HK-2 (cell line): Measurements from ENCODE around the gene ARSA.
A peak's percentile ranks its signal among the peaks of the same experiment; 100 is the strongest.

Experiments used
- DNase-seq: peaks from one replicate; pipeline ENCODE4 v3.0.0-alpha.2; 2018; ENCODE audit not compliant: unreplicated experiment

ARSA gene

GRCh38 chr22:50579752-50580151, 48.2 kb downstream of the ARSA start:
- no peak for DNase-seq

DNA sequence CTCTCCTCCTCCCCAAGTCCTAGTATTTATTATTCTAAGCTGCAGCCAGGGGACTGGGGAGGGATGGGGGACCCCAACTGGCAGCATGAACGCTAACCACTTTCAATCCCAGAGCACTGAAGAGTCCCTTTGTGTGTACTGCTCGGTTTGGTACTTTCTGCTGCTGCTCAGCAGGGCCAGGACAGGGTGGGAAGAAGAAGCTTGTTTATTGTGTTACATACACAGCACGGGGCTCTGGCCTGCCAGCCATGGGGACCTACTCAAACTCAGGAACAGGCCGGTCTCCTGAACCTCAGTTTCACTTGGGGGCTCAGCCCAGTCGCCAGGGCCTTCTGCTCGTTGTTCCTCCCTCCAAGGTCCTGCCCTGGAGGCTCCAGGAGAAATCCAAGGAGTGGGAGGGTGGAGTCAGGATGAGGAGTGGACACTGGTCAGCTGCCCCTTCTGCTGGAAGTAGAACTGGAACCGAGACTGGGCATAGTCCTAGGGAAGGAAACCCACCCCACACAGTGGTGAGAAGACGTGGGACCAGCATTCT, 49.1 kb downstream of the ARSA start:
- no peak for DNase-seq

DNA sequence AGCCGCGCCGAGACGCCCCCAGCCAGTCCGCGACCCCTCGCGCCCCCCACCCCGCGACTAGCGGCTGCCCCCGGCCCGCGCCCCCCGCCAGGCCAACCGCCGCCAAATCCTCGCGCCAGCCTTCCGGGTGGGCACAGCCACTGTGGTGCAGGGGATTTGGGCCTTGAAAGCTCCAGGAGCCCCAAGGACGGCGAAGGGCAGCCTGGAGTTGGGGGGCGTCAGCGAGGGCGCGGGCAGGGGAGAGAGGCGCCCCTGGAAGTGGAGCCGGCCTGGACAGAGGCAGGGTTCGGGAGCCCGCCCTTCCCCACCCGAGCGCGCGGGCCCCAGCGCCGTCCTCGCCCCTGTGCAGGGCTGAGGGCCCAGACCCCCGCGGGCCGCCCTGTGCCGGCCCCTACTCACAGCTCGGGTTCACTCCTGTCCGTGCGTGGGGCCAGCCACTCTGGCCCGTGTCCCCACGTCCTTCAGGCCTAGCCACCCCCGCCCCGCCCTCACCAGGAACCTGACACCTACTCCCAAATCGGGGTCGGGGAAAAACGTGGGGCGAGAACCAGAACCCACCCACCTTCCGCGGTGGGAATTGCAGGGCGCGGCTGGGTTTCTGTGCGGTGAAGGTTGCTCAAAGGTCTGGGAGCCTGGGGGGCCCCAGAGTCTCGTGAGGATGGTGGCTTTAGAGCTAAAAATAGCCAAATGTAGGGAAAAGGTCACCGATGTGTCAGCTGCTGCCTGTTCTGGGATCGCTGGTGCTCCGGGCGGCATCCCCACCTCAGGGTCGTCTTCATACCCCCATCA, 49.8 kb downstream of the ARSA start, which contains the start of gene CPT1B:
Gene CPT1B, minus strand, starts transcription at position 441 of the 789 bp plus-strand sequence. CDS start 512 bp downstream, outside the sequence.
- no peak for DNase-seq

DNA sequence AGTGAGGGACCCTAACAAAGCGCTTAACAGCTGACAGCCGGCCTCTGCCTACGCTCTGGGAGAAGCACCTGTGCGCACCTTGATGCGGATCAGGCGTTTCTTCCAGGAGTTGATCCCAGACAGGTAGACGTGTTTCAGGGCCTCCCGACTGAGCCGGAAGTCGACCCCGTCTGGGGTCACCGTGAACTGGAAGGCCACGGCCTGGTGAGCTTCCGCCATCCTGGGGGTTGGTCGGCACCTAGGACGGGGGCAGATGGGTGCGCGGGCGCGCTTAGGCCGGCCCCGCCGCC, 50.3 kb downstream of the ARSA start:
- DNase-seq: no peak

DNA sequence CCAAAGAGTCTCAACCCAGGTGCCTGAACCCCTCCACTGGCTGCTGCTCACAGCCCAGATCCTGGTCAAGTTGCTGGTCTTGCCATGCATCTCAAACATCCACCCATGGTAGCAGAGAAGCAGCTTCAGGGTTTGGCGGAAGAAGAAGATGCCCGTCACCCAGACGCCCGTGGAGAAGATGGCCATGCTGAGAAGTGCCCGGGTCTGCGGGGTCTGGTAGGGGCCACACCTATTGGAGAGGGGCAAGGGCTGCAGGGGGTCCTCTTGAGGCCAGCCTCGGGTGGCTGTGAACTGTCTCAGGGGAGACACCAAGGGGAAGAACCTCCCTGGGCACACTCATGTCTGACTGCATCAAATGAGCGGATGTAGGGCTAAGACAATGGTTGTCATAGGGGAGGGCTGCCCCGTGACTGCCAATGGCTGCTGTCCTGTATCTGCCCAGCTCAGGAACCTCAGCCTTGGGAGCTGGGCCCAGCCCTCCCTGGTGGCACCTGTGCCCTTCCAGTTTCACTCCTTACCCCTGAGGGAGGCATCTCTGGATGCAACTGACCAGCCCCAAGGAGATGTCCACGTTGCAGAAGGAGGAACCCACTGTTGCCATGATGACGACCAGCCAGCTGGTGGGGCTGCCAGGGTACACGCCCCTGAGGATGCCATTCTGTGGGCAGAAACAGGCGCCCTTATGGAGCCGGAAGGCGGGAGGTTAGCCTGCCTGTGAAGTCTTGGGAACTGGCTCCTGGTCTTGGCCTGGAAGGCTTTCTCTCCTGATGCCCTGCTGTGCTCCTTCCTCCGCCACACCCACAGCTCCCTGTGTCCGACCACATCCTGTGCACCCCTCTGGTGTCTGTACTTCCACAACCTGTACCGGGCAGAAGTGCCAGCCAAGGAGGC, 50.9 kb downstream of the ARSA start:
- DNase-seq: no peak

GRCh38 chr22:50576070-50576469, 51.9 kb downstream of the ARSA start:
- peak; percentile 47 for DNase-seq

GRCh38 chr22:50575426-50575941, 52.5 kb downstream of the ARSA start:
- no peak for DNase-seq
